GM11168 (cell line): Measurements from ENCODE around the gene DDX41.

Experiments
- in situ Hi-C: fragments of 300-500 bp; cut with MboI; formaldehyde crosslinking; loops from one replicate; pipeline ENCODE4 v1.12.0; 2022; ENCODE audit warnings: low sequenced_read_pairs; ENCODE audit not compliant: unreplicated experiment

Gene DDX41

DNA sequence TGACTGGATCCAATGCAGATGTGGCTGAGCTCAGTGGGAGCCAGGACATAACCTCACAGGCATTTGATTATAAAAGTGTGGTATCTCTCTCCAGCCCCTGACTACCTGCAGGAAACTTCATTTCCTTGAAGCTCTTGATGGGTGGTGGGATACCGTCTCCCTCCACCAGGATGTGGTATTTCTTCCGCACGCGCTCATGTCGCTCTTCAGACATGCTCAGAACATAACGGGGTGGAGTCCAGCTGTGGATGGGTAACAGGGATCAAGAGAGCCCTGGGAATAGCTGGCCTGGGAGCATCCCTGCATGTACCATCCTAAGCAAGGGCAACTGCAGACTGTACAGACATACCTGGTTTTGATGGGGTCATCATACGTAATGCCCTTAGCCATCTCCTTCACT, 1.2 kb downstream of the DDX41 start:
- in situ Hi-C loops = no loop called here

DNA sequence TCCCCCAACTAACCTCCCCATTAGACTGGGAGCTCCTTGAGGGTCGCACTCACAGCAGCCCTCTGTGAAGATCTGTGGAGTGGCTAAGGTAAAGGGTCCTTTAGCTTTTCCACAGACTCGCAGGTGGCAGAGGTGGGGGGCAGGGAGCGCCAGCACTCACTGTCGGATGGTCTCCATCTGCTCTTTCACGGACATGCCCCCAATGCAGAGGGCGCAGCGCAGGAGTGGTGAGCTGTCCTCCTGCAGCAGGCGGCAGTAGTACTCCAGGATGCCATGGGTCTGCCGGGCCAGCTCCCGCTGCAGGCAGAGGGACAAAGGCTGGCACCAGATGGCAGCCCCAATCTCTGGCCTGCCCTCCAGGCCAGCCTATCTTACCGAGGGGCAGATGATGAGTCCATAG, 2.2 kb downstream of the DDX41 start:
- in situ Hi-C loops = no loop called here

DNA sequence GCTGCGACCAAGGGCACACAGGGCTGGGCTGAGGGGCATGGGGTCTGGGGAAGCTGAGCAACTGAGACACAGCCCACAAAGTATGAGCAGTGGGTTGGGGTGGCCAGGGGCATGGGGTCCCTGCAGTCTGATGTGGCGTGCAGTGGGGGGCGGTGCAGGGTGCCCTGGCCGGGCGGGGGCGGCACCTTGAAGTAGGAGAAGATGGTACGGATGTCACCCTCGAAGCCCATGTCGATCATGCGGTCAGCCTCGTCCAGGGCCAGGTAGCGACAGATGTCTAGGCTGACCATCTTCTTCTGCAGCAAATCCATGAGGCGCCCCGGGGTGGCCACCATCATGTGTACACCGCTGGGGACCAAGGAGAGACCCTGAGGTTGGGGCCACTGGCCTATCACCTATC, 3.3 kb downstream of the DDX41 start:
- in situ Hi-C loops = no loop called here

DNA sequence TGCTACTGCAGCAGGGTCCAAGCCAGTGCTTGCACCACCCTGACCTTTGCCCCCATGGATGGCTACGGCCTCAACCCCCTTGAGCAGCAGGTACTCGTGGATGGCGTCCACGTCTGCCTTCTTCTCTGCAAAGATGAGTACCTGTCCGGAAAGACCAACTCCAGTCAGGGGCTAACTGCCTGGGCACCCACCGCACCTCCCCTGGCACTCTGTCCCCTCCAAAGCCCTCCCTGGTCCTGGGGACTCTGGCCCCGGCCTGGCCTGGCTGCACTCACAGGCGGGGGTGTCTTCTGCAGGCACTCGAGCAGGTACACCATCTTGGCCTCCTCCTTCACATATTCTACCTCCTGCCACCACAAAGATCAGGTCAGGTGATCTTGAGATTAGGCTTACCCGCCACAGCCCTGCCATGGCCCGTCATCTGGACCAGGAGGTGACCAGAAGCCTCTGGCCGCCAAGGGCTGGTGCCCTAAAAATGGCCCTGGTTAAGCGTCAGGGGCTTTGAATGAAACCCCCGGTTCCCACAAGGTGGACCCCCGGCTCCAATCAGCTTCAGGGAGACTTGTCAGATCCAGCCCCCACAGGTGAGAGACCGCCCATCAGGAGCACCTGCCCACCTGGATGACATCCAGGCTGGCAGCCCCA, 3.9 kb downstream of the DDX41 start:
- in situ Hi-C loops = no loop called here

DNA sequence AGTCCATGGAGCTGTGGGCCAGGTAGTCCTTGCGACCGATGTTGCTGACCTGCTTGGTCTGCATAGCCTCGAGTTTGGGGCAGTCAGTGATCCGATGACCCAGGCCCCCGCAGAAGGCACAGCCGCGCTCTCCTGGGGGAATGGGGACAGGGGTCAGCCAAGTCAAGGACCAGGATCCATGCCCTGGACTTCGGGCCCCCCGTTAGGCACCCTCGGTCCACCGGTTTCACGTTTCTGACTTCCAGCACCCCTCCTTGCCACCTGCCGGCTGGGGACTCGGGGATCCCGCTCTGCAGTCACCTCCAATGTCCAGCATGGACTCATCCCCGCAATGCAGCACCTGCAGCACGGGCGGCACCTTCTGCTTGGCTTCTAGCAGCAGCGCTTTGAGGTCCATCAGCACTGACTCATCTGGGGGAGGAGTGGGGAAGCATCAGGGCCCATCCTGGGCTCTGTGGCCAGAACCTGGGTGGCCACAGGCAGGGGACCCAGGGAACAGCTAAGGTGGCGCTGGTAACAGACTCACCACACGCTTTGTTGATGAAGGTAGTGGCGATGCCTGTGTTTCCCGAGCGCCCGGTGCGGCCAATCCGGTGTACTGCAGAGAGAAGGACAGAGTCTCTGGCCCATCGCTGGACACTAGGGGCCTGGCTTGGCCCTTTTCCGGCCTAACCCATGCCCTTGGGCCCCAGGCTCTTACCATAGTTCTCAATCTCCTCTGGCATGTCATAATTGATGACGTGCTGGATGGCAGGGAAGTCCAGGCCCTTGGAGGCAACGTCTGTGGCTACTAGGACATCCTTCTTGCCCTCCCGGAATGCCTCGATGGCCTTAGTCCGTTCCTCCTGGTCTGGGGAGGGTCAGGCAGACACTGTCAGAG, 4.7 kb downstream of the DDX41 start:
- in situ Hi-C loops = no loop called here

DNA sequence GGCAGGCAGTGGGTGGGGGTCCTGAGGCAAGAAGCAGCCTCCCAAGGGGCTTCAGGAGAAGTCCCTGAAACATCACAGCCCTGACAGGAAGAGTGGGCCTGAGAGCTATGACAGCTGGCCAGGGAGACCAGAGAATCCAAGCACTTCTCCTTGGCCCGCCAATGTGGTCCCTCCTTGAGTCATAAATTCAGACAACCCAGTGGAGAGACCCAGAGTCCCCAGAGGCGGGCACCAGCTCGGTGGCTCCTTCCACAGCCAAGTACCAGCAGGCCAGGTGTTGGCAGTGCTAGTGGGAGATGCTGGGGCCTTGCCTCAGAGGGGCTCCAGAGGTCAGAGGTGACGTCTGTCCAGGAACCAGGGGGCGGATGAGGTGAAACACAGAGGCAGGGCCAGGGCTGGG, 5.6 kb downstream of the DDX41 start:
- in situ Hi-C loops = no loop called here

DNA sequence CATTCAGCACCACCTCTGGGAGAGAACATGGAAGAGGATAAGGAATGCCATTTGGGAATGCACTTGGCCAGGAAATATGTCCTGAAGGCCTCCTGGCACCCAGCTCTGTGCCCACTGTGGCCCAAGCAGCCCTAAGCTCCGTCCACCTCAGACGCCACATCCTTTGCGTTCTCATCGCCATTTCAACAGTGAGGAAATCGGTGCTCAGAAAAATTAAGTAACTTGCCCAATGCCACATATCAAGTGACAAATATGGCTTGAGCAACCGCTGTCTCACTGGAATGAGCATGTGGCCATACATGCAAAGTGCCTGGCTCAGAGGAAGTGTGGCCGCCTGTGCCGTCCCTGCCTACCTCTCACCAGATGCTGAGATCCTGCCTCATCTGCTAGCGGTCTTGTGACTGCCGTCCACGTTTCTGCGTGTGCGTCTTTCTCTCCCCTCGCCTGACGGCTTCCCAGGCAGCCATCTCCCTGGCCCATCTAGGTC, 6.2 kb downstream of the DDX41 start:
- in situ Hi-C loops = no loop called here

DNA sequence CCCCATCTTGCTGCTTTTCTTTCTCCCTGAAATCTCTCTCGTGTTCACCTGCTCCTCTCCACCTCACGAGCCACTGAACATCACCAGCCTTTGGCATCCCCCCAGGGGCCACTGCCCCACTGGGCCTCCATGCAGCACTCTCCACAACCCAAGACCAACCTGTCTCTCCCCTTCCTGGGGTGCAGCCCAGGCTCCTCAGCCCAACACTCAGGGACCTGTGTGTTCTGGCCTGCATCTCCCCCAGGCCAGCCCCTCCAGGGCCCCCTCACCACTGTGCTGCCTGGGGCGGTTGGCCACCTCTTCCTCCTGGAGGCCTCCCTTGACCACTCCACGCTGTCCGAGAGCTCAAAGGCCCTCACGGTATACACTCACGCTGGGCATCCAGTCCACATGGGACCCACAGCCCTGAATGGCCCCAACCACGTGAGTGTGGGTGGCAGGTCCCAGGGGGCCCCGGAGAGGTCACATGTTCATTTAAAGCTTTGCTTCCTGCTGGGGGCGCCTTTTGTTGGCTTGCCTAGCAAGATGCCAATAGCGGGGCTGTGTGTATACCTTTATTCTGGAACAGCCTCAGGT, 6.7 kb downstream of the DDX41 start:
- in situ Hi-C loops = no loop called here

DNA sequence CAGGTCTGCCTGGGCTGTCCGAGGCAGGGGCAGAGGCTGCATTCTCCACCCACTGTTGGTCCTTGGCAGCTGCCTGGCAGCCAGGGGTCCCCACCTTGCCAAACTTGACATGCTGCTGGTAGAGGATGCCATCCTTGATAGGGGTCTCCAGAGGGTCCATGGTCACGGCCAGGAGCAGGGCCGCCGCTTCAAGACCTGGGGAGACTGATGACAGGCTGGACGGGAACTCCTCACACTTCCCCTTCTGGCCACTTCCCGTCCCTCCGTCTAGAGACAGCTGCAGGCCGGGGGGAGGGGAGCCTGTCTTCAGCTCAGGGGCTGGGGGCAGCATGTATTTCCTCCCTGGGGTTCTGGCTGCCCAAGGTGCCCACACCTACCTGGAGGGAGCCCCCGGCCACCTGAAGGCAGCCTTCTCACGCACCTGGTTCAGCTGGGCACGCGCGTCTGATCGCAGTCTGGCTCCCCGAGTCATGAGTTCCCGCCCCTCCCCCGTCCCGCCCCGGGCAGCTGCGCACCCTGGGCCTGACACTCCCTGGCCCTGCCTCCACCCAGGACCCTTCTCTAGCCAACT, 7.3 kb downstream of the DDX41 start, which contains the start of gene DOK3:
DOK3 (minus strand) TSS at position 446 of the 571 bp plus-strand sequence; CDS start at position 160, 286 bp downstream.
- in situ Hi-C loops = no loop called here

DNA sequence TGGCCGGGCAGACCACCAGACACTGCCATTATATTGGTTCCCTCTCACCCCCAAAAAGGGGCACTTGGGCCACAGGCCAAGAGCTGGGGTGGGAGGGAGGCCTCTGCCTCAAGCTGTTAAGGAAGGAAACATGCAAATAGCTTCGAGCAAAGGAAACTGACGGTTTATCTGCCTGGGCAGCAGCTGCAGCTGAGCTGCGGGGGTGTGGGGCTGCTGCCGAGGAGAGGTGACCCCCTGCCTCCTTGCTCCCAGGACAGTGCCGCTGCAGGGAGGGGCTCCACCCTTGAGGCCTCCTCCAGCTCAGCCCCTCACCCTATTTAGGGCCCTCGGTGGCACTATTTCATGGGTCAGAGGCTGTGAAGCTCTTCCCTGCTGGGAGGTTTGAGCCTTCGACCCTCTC, 7.9 kb downstream of the DDX41 start:
- in situ Hi-C loops = no loop called here

DNA sequence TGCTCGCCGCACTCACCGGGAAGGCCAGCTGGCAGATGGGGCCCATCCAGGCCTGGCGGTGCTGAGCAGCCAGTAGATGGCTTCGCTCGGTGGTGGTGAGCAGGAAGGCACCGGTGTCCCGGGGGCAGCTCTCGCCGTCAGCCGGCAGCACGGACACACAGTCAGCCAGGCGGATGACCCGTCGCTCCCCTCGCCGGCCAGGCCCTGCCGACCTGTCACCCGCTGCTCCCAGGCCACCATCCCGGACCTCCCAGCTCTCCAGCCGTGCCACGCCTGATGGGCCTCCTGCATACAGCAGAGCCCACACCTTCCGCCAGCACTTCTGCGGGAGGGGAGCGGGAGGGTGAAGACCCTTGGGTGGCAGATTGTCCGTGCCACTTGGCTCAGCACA, 8.5 kb downstream of the DDX41 start:
- in situ Hi-C loops = no loop called here

DNA sequence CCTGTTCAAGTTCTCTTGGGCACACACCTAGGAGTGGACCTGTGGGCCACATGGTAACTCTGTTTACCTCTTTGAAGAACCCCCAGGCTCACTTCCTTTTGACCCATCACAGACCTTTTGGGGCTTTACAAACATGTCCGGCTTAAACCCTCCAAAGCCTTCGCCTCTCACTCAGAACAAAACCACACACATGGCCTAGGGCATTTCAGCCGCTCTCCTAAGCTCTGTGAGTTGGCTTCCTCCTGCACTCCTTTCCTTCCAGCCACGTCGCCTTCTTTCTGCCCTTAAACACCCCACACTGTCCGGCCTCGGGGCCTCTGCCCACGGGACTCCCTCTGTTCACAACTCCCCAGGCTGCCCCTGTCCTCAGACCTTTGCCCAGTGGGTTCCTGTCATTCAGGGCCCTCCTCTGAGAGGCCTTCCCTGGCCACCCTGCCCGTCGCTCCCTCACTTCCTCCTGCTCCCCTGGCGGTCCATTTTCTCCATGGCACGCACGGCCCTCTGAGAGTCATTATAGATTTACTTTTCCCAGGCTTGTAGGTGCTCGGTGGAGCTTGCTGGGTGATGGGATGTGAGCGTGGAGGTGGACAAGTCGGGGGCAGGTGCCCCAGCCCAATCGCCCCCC, 9.1 kb downstream of the DDX41 start:
- in situ Hi-C loops = no loop called here

DNA sequence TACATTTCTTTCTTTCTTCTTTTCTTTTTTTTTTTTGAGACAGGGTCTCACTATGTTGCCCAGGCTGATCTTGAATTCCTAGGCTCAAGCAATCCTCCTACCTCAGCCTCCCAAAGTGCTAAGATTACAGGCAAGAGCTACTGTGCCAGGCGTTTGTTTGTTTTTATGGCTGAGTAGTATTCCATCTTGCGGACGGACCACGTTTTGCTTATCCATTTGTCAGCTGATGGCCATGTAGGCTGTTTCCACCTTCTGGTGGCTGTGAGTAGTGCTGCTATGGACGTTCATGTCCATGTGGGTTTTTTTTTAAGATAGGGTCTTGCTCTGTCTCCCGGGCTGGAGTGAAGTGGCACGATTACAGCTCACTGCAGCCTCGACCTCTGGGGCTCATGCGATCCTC, 9.6 kb downstream of the DDX41 start:
- in situ Hi-C loops = no loop called here

DNA sequence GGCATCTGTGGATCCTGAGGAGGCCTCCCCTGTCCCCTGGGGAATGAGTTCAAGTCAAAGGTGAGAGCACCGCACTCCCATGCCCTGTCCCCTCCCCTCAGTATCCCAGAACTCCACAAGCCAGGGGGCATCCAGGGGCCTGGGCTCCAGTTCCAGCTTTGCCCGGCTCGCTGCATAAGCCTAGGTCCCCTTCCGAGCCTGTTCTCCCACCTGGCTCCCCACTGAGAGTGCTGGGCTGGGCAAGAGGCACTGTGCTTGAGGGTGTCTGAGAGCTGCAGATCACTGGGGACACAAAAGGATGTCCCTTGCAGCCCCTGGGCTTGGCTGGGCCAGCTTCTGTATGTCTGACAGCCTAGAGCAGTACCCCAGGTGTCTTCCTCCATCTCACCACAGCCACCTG, 11.7 kb downstream of the DDX41 start:
- in situ Hi-C loops = no loop called here

DNA sequence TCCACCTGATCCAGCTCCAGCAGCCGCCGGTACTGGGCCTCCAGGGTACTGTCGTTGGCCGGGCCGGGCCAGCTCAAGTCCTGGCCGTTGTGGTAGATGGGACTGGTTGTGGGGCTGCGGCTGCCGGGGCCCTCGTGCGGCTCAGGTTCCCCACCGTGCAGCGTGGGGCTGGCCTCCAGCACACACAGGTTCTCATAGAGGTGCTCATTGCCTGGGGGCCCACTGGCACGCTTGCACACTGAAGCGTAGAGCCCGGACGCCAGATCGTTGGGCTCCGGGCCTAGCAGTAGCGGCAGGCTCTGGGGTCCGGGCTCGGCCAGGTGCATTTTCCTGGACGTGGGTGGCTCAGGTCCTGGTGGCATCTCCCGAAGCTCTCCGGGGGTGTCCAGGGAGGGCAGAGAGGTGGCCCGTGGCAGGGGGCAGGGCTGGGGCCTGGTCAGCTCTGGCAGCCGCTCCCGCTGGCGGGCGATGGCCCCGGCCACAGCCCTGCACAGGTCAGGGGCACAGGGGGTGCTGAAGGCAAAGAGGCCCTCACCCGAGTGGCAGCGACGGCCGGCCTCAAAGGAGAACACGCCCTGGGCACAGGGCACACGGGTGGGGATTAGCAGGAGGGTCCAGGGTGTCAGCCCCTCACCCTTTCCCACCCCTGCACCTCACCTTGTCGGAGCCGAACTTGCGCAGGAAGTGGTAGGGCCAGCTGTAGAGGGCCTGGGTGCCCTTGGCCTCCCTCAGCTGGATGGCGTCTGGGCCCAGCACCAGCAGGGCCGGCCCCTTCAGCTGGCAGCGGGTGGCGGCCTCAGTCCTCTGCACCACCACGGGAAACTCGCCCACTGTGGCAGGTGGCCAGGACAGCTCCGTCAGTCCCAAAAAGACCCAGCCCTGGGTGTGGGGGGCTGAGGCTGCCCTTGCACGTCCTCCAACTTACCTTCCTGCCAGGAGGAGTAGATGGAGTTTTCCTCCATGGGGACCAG, 12.4 kb downstream of the DDX41 start:
- in situ Hi-C loops = no loop called here

DNA sequence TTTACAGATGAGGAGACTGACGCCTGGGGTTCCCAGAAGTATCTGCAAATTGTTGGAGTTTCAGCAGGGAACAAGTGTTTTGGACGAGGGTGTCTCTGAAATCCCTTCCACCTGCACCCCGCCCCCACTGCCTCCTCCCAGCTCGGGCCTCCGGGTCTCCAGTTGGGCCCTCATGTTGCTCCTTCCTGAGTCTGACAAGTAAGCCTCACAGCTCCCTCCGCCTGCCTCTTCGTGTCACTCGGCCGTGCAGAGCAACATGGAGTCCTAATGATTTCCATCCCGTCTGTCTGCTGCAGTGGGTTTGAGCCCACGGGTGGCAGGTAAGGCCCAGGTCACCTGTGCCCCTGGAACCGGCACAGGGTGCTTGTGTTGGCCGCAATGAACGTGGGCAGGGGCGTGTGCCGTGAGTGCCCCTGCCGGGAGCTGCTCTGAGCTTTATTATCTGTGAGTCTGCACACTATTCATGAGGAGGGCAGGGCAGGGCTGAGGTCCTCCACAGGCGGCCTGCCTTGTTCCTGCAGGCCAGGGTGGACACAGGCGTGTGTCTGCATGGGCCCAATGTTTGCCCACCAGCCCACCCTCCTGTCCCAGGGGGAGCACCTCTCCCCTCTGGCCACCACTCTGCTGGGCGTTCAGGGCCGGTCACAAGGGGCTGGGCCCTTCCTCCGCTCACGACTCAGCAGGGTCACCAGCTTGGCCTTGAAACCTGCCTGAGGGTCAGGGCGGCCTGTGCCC, 13.2 kb downstream of the DDX41 start:
- in situ Hi-C loops = no loop called here

DNA sequence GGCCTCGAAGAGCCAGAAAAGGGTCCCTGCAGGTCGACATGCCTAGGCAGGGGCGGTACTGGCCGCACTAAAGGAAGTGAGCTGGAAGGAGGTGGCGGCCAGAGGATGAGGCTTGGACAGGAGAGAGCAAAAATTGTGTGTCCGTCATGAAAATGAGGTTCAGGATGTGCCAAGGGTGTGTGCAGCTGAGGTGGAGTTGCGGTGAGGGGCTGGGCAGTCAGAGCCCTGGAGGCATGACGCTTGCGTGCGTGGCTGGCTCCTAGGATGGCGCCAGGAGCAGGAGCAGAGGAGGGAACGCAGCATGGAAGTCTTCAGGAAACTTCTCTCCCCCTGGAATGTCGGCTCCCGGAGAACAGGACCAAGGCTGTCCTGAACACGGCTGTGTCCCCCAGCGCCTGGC, 13.9 kb downstream of the DDX41 start:
- in situ Hi-C loops = no loop called here

DNA sequence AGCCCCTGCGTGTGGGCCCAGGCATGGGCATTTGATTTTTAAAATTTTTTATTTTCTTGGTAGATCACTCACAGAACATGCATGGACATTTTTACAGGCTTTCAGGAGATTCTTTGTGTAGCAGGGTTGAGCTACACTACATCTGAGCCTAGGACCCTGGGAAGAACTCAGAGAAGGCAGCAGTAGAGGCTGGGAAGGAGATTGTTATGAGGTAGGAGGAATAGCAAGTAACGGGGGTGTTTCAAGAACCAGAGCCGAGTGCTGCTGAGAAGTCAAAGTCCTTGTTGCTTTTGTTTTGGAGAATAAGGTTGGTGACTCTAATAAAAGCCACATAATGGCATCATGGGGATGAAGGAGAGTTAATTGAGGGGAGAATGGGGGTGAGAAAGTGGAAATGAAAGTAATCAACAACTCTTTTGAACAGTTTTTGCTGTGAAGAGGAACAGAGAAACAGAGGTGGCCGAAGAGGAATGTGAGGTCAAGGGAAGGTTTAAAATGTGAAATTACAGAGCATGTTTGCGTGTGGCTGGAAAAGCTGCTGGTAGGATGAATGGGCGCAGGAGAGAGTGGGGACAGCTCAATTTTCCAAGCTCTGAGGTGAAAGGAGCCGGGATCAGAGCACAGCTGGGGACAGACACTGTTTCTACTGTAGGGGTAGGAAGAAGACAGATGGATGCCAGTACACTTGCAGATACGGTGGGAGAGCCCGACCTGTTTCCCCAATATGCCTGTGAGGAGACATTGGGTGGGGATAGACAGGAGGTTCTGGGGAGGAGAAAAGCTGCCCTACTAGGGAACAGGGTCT, 14.7 kb downstream of the DDX41 start:
- in situ Hi-C loops = no loop called here
